Tibial artery (tissue), 4 donors: ENCODE measurements around the gene PDE7B.

Experiments used
- DNase-seq, 2 donors: peaks; one replicate each; pipeline ENCODE4 v3.0.0-alpha.2; 2019
- H3K27ac ChIP-seq, 2 donors: fragments of 200-600 bp; sonication (generic) in 1 of 2; 1 replicate in 1 of 2; 2 replicates in 1 of 2; pipeline ENCODE4 v1.5.1; 2018 to 2019; ENCODE audit warnings: mild to moderate bottlenecking in 1 of 2
- H3K27me3 ChIP-seq, 2 donors: fragments of 200-600 bp; sonication (generic) in 1 of 2; one replicate each; pipeline versions ENCODE4 v1.5.1 to v1.6.0; 2016 to 2019
- H3K36me3 ChIP-seq, 3 donors: fragments of 200-600 bp; sonication (generic) in 2 of 3; one replicate each; pipeline ENCODE4 v1.5.1; 2016 to 2019; ENCODE audit warnings: mild to moderate bottlenecking in 2 of 3
- H3K4me1 ChIP-seq, 4 donors: fragments of 200-600 bp; sonication (generic) in 2 of 4; 1 replicate in 3 of 4; 2 replicates in 1 of 4; pipeline ENCODE4 v1.5.1; 2016 to 2019
- H3K4me3 ChIP-seq, 2 donors: fragments of 200-600 bp; sonication (generic) in 1 of 2; 1 replicate in 1 of 2; 2 replicates in 1 of 2; pipeline ENCODE4 v1.5.1; 2018 to 2019; ENCODE audit warnings: mild to moderate bottlenecking in 2 of 2
- H3K9me3 ChIP-seq, 3 donors: fragments of 200-600 bp; sonication (generic) in 1 of 3; one replicate each; pipeline ENCODE4 v1.5.1; 2016 to 2019
- CTCF ChIP-seq, 2 experiments: fragments of 200-600 bp in 1 of 2; fragments of 450-650 bp in 1 of 2; IDR thresholded peaks; one replicate each; pipeline ENCODE4 v1.5.1; 2017 to 2019; ENCODE audit warnings: antibody characterized with exemption in 2 of 2, mild to moderate bottlenecking in 1 of 2, moderate library complexity in 1 of 2
- intact Hi-C: fragments of 100-400 bp; cut with DNase I; formaldehyde crosslinking; loops from one replicate; pipeline ENCODE4 v1.15.0; 2023; ENCODE audit warnings: low total_unique reads

The PDE7B gene

GRCh38 chr6:136039185-136039584 lies 187.7 kb downstream of the PDE7B start:
- Histone ChIP-seq H3K4me3 (no peak overlapping the region), H3K27ac (no peak overlapping the region), H3K27me3 (no peaks in the 10 kb centered on the region), H3K4me1 (peaks cover 0 to 34% (median 8%) of the 10 kb centered on the region in 4 donors), H3K36me3 (no peaks in the 10 kb centered on the region), H3K9me3 (no peaks in the 10 kb centered on the region)
- TF ChIP-seq CTCF (IDR thresholded peaks at IDR 0.05), result no peak
- intact Hi-C loops, result no loop called here
- no peak for DNase-seq

GRCh38 chr6:136050475-136050874 lies 199.0 kb downstream of the PDE7B start:
- intact Hi-C loops, result no loop called here
- Histone ChIP-seq H3K27ac (peak overlapping the region; percentile 15 to 25), H3K4me1 (peaks cover 0 to 16% (median 0%) of the 10 kb centered on the region in 4 donors), H3K27me3 (no peaks in the 10 kb centered on the region), H3K4me3 (no peak overlapping the region), H3K36me3 (no peaks in the 10 kb centered on the region), H3K9me3 (no peaks in the 10 kb centered on the region)
- no peak for DNase-seq
- no peak for TF ChIP-seq CTCF (IDR thresholded peaks at IDR 0.05)

- H3K36me3 ChIP-seq, result no peaks in the 10 kb centered on the region
- H3K4me3 ChIP-seq, result no peak overlapping the region
- DNase-seq, result no peak
- H3K27ac ChIP-seq, result peak overlapping the region in 1 of 2 donors; percentile 25
- H3K9me3 ChIP-seq, result no peaks in the 10 kb centered on the region
- TF ChIP-seq CTCF (IDR thresholded peaks at IDR 0.05), result no peak
- no peaks in the 10 kb centered on the region for H3K27me3 ChIP-seq
- H3K4me1 ChIP-seq, result peaks cover 0 to 16% (median 0%) of the 10 kb centered on the region in 4 donors
- intact Hi-C loops, result no loop called here
Measured at GRCh38 chr6:136051140-136051775, 199.8 kb downstream of the PDE7B start.

GRCh38 chr6:136052031-136052430 lies 200.5 kb downstream of the PDE7B start:
- no peaks in the 10 kb centered on the region for H3K36me3 ChIP-seq
- H3K4me3 ChIP-seq, result no peak overlapping the region
- no peak for DNase-seq
- H3K27me3 ChIP-seq, result no peaks in the 10 kb centered on the region
- no peaks in the 10 kb centered on the region for H3K9me3 ChIP-seq
- TF ChIP-seq CTCF (IDR thresholded peaks at IDR 0.05), result no peak
- intact Hi-C loops, result no loop called here
- H3K4me1 ChIP-seq, result peaks cover 0 to 16% (median 0%) of the 10 kb centered on the region in 4 donors
- H3K27ac ChIP-seq, result no peak overlapping the region

- Histone ChIP-seq H3K27me3 (no peaks in the 10 kb centered on the region), H3K4me1 (peaks cover 0 to 17% (median 8%) of the 10 kb centered on the region in 4 donors), H3K4me3 (no peak overlapping the region), H3K27ac (no peak overlapping the region), H3K9me3 (no peaks in the 10 kb centered on the region), H3K36me3 (no peaks in the 10 kb centered on the region)
- TF ChIP-seq CTCF (IDR thresholded peaks at IDR 0.05), result no peak
- intact Hi-C loops, result no loop called here
- DNase-seq, result no peak
Measured at GRCh38 chr6:136058852-136059251, 207.4 kb downstream of the PDE7B start.
